ENCODE measurements around the gene NDUFB7.
"Not testable (repeated sequence)": the region's sequence is repeated elsewhere in the genome, so short reads cannot be mapped to it uniquely, and the experiment has no call there.

The NDUFB7 gene

DNA sequence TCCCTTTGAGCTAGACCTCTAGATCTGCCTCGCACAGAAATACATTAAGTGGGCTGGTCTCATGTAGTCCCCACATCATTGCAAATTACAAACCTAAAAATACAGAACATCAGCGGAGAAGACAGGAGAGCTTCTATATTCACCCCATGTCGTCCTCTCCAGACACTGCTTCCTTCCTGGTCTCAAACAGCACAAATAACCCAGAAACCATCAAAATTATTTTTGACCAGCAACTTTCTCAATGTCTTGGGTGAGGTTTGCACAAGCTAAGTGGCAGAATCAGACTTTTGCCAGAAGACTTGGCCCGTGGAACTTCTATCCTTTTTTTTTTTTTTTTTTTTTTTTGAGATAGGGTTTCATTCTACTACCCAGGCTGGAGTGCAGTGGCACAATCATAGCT, 39.2 kb upstream of the NDUFB7 start:
- TF ChIP-seq, protein P1, sequence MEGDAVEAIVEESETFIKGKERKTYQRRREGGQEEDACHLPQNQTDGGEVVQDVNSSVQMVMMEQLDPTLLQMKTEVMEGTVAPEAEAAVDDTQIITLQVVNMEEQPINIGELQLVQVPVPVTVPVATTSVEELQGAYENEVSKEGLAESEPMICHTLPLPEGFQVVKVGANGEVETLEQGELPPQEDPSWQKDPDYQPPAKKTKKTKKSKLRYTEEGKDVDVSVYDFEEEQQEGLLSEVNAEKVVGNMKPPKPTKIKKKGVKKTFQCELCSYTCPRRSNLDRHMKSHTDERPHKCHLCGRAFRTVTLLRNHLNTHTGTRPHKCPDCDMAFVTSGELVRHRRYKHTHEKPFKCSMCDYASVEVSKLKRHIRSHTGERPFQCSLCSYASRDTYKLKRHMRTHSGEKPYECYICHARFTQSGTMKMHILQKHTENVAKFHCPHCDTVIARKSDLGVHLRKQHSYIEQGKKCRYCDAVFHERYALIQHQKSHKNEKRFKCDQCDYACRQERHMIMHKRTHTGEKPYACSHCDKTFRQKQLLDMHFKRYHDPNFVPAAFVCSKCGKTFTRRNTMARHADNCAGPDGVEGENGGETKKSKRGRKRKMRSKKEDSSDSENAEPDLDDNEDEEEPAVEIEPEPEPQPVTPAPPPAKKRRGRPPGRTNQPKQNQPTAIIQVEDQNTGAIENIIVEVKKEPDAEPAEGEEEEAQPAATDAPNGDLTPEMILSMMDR (IDR thresholded peaks at IDR 0.05; ENCODE audit: extremely low read depth, missing control alignments): no peak
- no peak for DNase-seq (ENCODE audit: low spot score)

DNA sequence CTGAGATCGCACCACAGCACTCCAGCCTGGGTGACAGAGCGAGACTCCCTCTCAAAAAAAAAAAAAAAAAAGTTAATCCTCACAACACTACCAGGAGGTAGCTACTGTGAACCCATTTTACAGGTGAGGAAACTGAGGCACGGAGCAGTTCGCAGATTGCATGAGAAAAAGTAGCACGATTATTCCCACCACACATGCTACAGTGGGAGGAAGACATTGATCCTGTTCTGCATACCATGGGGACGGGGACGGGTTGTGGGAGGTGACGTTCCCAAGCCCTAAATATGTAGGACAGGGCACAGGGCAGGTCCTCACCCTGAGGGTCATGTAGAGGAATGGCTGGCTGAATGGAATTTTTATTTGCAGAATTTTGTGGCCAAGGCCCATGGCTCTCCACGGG, 34.8 kb upstream of the NDUFB7 start:
- DNase-seq (ENCODE audit: low spot score): no peak
- TF ChIP-seq, protein P1 (IDR thresholded peaks at IDR 0.05; ENCODE audit: extremely low read depth, missing control alignments): no peak

DNA sequence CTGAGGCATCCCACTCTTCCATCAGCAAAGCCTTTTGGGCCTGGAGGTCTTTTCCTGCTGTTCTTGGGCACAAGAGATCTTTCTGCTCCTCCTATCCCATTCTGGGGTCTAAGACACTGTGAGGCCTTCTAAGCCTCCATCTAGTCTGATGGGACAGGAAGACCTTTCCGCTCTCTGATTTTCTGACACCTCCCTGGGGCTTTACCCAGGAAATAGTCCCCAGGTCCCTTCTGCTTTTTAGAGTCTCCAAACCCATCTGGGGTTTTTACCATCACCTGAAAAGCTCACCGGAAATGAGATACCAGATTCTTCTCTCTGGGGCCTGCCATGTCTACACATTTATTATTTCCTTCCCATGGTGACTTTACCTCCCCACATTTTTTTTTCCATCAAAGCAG, 32.1 kb upstream of the NDUFB7 start:
- peak; percentile 72 for DNase-seq (ENCODE audit: low spot score)

DNA sequence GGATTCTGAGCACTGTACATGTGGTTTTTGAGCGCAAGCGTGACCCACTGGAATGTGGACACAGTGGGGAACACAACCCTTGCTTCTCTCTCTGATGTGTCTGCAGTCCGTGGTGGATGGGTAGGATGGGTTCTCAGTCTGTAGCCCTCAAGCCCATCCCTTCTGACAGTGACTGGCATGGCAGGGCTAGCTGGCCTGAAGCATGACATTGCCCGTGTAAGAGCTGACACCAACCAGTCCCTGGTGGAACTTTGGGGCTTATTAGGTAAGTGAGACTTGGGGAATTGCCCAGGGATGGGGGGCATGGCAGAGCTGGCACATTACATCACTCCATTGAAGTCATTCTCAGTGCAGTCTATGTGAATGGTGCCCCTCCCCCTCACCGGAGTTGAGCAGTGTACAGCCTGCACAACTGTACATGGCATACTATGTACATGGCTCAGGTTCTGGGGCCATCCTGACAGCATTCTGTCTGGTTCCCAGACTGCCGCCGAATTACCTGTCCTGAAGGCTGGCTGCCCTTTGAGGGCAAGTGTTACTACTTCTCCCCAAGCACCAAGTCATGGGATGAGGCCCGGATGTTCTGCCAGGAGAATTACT, 27.8 kb upstream of the NDUFB7 start:
- DNase-seq (ENCODE audit: low spot score): no peak
- TF ChIP-seq, protein P1 (IDR thresholded peaks at IDR 0.05; ENCODE audit: extremely low read depth, missing control alignments): no peak

More for the DNA sequence above, 32.1 kb upstream of the NDUFB7 start:
- TF ChIP-seq, protein P1 (IDR thresholded peaks at IDR 0.05; ENCODE audit: extremely low read depth, missing control alignments): no peak

DNA sequence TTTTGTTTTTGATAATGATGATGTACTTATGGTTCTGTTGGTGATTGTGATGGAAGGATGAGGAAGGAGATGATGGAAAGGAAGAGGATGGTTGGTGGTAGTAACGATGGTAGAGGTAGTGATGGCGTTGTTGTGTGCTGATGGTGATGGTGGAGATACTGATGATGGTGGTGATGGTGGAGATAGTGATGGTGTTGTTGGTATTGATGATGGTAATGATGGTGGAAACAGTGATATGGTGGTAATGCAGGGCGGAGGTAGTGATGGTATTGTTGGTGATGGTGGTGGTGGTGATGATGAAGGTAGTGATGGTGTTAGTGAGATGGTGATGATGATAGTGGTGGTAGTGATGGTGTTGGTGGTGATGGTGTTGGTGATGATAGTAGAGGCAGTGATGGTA, 23.7 kb upstream of the NDUFB7 start:
- DNase-seq (ENCODE audit: low spot score): no peak
- TF ChIP-seq, protein P1 (IDR thresholded peaks at IDR 0.05; ENCODE audit: extremely low read depth, missing control alignments): no peak

DNA sequence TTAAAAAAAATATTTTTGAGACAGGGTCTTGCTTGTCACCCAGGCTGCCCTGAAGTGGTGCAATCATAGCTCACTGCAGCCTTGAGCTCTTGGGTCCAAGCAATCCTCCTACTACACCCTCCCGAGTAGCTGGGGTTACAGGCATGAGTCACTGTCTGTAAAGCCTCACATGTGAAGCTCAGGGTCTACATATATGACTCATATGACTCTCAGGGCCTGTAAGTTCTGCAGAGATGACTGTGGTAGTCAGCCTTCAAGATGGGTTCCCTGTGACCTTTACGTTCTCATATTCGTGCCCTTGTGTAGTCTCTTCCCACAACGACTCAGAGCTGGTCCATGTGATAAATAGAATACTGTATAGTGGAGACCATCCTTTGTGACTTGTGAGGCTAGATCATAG, 17.6 kb upstream of the NDUFB7 start:
- not testable (repeated sequence) for DNase-seq (ENCODE audit: low spot score)

DNA sequence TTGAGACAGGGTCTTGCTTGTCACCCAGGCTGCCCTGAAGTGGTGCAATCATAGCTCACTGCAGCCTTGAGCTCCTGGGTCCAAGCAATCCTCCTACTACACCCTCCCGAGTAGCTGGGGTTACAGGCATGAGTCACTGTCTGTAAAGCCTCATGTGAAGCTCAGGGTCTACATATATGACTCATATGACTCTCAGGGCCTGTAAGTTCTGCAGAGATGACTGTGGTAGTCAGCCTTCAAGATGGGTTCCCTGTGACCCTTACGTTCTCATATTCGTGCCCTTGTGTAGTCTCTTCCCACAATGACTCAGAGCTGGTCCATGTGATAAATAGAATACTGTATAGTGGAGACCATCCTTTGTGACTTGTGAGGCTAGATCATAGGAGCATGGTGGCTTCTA, 13.3 kb upstream of the NDUFB7 start:
- DNase-seq (ENCODE audit: low spot score): not testable (repeated sequence)

DNA sequence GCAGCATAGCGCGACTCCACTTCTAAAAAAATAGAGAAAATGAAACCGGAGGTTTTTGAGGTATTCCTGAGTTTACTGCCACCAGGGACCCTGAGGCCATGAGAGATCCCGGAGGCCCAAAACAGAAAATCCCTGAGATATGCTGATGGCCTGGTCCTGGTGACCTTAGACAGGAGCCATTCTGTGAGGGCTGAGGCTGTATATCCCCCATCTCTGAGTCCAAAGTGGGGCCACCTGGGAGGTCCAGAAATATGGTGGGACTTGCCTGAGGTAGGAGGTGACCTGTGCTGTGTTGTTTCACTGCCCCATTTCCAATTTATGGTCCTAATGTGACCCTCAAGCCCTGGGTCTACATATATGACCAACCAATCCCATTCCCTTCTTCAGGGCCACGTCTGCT, 12.5 kb upstream of the NDUFB7 start:
- DNase-seq (ENCODE audit: low spot score): not testable (repeated sequence)

DNA sequence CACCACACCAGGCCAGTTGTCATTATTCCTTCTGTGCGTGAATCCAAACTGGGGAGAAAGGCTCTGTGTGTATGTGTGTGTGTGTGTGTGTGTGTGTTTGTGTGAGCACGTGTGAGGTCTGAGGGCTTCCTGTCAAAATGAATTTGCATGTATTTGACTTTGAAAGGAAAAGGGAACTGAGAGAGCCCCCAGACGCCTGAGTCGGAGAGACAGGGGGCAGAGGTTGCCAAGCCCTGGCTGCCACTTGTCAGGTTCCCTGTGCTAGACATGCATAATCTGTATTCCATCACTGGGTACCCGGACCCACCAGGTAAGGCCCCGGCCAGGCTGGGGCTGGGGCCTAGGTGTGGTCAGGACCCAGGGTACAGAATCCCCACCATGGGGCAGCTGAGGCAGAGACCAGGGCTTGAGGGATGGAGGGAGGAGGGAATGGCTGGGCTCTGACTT, 11.1 kb upstream of the NDUFB7 start, which contains the start of gene CLEC17A:
Gene CLEC17A, plus strand, starts transcription at position 191 of the 447 bp plus-strand sequence. Its CDS starts 77 bp downstream, at position 268.
- DNase-seq (ENCODE audit: low spot score): peak; percentile 62

More for the DNA sequence above, 11.1 kb upstream of the NDUFB7 start, which contains the start of gene CLEC17A:
- TF ChIP-seq, protein P1 (IDR thresholded peaks at IDR 0.05; ENCODE audit: extremely low read depth, missing control alignments): no peak

Measured in GM20000 (cell line).